OCI-M1 (cell line): Measurements from ENCODE around the gene DUSP15.
A peak's percentile ranks its signal among the peaks of the same experiment; 100 is the strongest.

ENCODE experiments used
- DNase-seq: peaks from one replicate; lab custom pipeline; 2025; lab: John Stamatoyannopoulos, UW

DUSP15 gene

DNA sequence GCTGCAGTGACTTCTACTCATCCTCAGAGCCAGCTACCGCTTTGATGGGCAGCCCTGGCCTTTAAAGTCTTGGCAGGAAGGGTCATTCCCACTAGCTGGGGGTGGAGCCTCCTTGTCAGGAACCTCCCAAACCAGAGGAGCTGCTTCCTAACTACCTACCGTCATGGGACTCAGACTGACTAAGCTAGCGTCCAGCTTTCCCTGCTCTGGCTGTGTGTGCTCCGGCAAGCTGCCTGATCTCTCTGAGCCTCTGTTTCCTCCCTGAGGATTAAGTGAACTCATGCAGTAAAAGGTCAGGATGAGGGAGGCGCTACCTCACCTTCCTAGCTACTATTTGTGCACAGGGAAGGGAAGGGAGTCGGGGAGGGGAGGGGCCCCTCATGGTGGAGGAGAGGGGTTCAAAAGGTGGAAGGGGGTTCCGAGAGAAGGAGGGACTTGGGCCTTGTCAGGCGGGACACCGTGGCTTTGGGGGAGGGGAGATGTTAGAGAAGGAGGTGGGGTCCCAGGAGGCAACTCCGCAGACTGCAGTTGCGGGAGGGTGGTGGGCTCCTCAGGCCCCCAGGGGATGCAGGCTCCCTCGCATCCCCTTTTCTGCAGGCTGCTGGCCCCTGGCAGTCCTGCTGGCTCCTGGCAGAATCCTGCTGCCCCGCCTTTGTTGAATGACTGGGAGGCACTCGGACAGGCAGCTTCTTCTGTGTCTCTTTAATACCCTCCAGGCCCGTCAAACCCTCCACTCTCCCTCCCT, 9.8 kb downstream of the DUSP15 start:
- peak; percentile 6 for DNase-seq

DNA sequence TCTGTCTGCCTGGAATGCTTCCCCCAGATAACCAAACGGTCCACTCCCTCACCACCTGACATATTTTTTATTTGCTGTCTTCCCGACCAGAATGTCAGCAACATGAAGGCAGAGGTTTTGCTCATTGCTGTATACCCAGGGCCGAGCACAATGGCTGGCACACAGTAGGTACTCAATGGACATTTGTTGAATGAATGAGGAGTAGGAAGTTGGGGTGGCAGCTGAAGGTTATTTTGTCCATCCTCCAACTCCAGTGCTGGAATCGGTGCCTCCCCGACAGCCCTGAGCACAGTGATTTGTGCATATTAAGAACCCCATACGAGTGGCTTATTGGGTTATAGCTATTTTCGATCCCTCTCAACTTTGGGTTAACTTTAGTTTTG, 10.3 kb downstream of the DUSP15 start:
- DNase-seq: no peak

DNA sequence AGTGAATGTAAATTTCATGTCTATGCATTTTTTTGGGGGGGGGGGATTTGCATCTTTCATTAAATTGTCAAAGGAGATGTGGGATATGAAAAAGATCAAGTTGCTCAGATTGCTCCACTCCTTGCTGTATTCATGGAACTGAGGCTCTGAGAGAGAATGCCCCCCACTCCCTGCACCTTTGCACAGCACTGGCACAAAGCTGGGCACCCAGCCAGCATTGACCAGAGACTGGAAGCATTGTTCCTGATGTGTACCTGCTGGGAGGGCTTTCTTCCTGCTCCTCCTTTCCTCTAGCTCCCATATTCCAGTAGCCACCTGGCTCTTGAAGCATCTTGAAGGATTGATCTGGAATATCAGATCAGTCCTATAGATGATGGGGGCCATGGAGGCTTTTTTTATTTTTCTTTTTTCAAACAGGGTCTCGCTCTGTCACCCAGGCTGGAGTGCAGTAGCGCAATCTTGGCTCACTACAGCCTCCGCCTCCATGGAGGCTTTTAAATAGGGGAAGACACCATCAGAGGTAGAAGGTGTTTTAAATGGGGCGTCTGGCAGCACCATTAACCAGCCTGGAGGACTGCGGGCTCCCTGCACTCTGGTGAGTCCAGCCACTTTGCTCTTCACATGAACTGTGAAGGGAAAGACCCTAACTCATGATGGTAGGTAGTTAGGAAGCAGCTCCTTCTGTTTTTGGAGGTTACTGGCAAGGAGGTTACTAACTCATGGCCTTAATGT, 10.9 kb downstream of the DUSP15 start:
- DNase-seq: no peak

DNA sequence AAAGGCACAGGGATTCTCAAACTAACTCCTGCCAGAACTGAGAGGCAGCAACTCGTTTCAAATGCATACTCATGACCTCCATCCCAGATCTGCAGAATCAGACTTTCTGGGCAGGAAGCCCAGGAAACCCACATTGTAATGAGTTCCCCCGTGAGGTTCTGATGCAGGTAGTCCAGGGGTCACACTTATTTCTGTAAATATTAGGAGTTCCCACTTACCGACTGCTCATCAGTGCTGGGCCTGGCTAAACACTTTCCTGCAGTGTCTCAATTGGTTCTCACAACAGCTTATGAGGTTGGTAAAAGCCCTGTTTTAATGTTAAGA, 11.6 kb downstream of the DUSP15 start:
- DNase-seq: no peak

GRCh38 chr20:31857861-31858759, 12.2 kb downstream of the DUSP15 start:
- no peak for DNase-seq

- no peak for DNase-seq
Measured at GRCh38 chr20:31856516-31856915, 13.8 kb downstream of the DUSP15 start.

GRCh38 chr20:31853481-31853880, 16.8 kb downstream of the DUSP15 start:
- DNase-seq: no peak

DNA sequence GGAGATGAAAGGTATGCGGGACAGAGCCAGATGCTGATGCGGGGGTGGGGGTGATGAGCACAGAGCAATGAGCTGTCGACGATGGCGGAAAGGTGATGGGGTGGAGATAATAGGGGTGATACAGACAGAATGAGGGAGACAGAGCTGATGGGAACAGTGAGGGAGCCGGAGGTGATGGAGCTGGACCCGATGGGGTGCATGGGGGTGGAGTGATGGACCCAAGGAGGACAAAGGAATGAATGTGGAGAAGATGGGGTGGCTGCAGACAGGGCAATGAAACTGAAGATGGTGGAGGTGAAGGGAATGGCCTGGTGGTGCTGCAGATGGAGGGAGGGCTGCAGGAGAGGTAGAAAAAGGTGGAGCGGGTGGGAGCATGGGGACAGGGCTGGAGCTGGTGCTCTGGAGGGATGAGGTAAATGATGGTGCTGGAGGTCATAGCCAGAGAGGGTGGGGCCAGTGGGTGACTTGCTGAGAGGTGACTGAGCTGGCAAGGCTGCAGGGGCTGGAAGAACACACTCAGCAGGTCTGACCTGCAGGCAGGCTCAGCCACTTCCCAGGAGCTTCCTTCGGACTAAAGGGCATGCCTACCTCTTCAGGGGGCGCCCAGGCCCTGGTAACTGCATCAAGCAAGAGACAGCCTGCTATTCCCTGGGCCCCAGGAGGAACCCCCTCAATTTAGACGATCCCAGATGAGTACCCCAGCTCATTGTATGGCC, 18.9 kb downstream of the DUSP15 start:
- DNase-seq: no peak

DNA sequence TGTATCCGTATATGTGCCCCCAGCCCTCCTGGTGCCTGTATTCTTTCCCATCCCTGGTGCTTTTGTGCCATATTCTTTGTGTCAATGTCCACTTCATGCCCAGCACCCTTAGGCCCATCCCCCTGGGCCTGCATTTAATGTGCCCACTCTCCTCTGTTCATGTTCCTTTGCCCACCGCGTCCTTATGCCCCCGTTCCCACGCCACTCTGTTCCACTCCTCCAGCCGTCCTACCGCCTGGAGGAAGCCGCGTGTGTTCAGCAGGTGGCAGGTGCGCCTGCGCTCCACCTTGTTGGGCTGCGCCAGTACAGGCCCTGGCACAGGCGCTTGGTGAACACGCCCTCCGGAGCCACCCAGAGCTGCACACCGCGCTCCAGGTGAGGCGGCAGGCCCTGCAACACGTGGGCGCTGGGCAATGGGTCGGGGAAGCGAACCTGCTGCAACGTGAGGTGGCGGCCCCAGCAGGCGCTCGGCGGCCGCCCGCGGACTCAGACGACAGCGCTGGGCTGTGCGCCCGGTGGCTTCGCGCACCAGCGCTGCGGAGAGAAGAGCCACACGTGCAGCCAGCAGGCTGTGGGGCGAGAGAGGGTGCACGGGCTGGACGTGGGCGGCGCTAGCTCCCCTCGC, 20.9 kb downstream of the DUSP15 start:
- DNase-seq: no peak

DNA sequence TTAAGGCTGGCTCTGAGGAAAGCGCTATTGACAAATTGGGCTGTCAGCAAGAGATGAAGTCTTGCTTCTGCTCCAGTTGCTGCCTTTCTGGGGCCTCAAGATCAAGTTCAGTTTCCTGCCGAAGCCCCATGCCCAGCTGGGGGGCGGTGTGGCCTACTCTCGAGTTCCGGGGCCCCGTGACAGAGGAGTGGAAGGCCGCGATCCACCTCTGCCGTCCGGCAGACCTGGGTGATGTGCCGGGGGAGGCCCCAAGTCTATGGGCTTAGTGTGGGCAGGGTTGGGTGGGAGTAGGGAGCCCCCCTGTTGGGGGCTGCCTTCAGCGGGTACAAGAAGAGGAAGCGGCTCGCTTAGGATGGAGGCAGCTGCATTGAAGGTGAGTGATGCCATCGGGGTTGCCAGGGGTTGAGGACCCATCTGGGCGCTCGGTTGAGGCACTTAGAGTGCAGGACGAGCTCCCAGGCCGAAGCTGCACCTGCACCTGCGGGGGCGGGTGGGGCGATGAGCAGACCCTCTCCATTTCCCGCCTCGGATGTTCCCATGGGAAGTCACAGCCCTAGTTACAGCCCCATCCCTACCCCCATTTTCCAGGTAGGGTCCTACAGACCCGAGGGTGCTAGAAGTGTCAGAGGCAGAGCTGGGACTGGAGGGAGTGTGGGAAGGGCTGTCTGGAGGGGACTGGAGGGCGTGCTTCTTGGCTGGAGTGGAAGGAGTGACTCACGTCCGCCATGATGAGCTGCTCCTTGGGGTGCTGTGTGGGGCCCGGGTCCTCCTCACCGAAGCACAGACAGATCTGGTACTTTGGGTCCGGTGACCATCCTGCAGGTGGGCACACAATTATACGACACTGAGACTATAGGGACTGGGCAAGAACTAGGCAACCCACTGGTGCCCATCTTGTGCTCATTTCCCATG, 22.0 kb downstream of the DUSP15 start:
- no peak for DNase-seq

DNA sequence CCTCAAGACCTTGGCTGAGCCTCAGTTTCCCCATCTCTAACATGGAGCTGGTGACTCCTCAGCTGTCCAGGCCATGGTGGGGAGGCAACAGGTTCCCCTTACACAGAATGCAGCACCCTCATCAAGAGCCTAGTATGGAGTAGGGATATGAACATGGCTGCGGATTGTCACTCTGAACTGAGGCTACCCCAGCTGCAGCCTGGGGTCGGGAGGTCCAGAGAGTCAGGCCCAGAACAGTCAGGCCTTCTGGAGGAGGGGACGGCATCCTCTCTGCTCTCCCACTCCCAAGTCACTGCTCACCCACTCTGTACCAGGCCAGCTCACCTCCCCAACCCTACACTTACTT, 23.6 kb downstream of the DUSP15 start:
- no peak for DNase-seq

DNA sequence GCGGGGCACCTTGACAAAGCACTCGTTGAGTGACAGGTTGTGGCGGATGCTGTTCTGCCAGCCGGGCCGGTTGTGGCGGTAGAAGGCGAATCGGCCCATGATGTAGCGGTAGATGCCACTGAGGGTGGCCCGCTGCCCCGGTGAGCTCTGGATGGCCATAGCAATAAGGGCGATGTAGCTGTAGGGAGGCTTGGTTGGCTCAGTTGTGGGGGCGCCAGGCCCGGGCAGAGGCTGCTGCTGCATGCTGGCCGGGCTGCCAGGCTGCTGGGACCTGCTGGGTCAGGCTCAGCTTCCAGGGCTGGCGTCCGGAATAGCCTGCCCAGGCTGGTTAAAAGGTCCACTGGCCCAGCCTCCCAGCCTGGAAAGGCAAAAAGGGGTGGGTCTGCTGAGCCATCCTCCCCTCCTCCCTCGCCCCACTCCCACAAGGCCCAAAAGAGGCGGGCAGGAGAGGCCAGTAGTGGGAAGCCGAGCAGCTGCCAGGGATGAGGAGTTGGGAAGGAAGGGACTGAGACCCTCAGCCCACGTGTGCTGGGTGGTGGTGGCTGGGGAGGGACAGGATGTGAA, 24.9 kb downstream of the DUSP15 start, which contains the start of gene FOXS1:
Gene FOXS1, minus strand, starts transcription at position 305 of the 564 bp plus-strand sequence. Its CDS starts 62 bp downstream, at position 243.
- DNase-seq: no peak

DNA sequence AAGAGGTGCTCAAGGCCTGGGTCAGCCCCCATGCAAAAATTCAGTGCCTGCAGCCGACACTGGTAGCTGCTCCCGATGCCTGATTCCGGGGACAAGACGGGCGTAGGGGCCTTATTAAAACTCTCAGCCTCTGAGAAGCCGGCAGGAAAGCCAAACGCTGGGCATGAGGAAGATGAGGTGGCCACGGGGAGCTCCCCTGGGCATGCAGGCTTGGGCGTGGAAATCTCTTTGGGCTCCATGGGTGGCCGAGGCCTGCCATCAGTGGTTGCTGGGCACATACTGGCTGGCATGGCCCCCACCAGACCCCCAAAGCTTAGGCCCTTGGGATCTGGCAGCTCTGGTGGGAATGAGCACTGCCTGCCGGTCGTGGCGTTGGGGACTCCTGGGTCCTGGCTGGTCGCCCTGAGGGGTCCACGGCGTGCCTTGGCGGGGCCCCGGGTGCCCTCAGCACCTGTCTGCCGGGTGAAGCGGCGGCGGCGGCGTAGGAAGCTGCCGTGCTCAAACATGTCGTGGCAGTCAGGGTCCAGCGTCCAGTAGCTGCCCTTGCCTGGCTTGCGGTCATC, 25.5 kb downstream of the DUSP15 start:
- DNase-seq: no peak

DNA sequence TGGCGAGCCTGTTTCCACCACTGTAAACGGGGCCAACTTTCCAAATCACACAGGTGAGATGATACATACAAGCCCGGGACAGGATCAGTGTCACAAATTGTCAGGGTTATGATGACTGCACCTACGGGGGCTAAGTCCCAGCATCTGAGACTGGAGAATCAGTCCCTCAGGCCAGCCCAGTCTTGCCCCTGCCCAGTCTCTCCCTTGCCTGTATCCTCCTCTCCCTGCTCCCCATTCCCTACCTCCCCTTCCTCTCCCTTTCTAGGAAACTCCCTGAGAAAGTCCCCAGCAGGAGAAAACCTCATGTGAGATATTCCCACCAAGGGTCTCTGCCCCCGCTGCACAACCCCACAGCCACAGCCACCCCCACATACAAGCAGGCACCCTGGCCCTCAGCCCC, 26.4 kb downstream of the DUSP15 start:
- no peak for DNase-seq

DNA sequence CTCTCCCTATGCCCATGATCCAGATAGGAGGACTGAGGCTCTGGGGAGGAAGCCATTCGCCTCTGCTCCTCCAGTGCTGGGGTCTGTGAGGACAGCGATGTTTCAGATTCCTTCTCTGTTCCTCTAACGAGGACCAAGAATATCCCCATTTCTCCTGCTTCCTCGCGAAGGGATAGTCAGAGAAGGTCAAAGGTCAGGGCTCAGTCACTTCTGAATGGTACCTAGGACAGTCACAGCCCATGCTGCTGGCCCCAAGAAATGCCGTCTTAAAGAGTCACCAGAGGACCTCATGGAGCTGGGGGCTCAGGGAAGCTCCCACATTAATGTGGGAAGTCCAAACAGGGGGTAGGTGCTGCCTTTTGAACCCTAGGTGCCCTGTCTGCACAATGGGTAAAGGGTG, 27.0 kb downstream of the DUSP15 start:
- no peak for DNase-seq

DNA sequence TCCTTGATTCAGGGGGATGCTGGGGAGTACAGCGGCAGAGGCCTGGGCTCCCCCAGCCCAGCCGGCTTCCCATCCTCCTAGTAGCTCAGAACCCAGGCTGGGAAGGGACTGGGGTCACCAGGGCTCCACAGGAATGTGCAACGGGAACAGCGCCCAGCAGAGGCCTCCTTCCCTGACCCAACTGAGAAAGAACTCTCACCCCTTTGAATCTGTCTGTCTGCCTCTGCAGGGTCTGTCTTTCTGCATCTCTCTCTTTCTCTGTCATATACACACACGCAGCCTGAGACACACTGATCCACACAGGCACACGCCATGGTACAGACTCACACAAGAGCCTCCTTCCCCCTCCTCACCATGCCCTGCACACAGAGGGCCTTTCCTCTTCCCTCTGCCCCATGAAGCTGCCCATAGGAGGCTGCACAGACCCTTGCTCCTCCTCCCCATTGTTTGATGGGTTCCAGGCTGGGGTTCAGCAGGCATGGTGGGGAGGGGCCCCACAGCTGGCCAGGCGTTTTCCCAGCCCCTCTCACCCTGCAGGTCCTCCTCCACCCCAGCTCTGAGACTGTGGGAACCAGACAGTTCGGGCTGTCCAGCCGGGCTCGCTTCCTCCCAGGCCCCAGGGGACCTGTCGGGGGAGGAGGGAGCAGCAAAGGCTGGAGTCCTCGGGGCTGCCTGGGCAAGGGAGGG, 27.7 kb downstream of the DUSP15 start:
- no peak for DNase-seq

GRCh38 chr20:31841928-31842327, 28.4 kb downstream of the DUSP15 start:
- DNase-seq: no peak

- no peak for DNase-seq
Measured at GRCh38 chr20:31840906-31841816, 29.2 kb downstream of the DUSP15 start.
